Endometrial microvascular endothelial cells (primary cell): ENCODE results near the gene CITED1. TPM values are rescaled to one million over a fixed set of nuclear protein-coding genes. Genes with fewer than 3 reads are reported as not detected.

Experiments used
- in situ Hi-C: cut with HindIII; loops from 2 replicates; pipeline ENCODE4 v1.10.0; 2017; ENCODE audit warnings: low sequenced_read_pairs, low pct_unique_long_range_greater_than_20kb; ENCODE audit errors: inconsistent ontology term
- total RNA-seq: library from RNA; depleted of rRNA; stranded (reverse); fragments of >200 nt; gene quantifications from one replicate; pipeline ENCODE4 v1.2.3, GENCODE V29; 2015; ENCODE audit errors: inconsistent ontology term

Gene CITED1
- total RNA-seq, 1 donor from 2014 or later, result not detected

- in situ Hi-C loops, result no loop called here
These were observed 31.2 kb downstream of the CITED1 start for GRCh38 chrX:72274526-72274925.

- in situ Hi-C loops, result no loop called here
These were observed 32.0 kb downstream of the CITED1 start for GRCh38 chrX:72273718-72274117.

- in situ Hi-C loops, result no loop called here
These were observed 32.8 kb downstream of the CITED1 start for GRCh38 chrX:72272868-72273267.

- in situ Hi-C loops, result no loop called here
These were observed 33.9 kb downstream of the CITED1 start for GRCh38 chrX:72271812-72272211.

GRCh38 chrX:72271091-72271788 lies 34.5 kb downstream of the CITED1 start:
- in situ Hi-C loops, result no loop called here

- in situ Hi-C loops, result no loop called here
These were observed 35.3 kb downstream of the CITED1 start for GRCh38 chrX:72270316-72270866.

GRCh38 chrX:72269671-72270251 lies 36.0 kb downstream of the CITED1 start:
- in situ Hi-C loops, result no loop called here

- in situ Hi-C loops, result no loop called here
These were observed 36.9 kb downstream of the CITED1 start for GRCh38 chrX:72268597-72269365.

- in situ Hi-C loops, result no loop called here
These were observed 40.5 kb downstream of the CITED1 start for GRCh38 chrX:72265263-72265662.

GRCh38 chrX:72262077-72262476 lies 43.6 kb downstream of the CITED1 start:
- in situ Hi-C loops, result no loop called here

- in situ Hi-C loops, result no loop called here
These were observed 45.3 kb downstream of the CITED1 start for GRCh38 chrX:72260448-72260847.

- in situ Hi-C loops, result no loop called here
These were observed 47.5 kb downstream of the CITED1 start for GRCh38 chrX:72258174-72258573.

- in situ Hi-C loops, result no loop called here
These were observed 49.9 kb downstream of the CITED1 start for GRCh38 chrX:72255864-72256263.

GRCh38 chrX:72255445-72255844 lies 50.3 kb downstream of the CITED1 start:
- in situ Hi-C loops, result no loop called here

GRCh38 chrX:72254816-72255215 lies 50.9 kb downstream of the CITED1 start:
- in situ Hi-C loops, result no loop called here

- in situ Hi-C loops, result no loop called here
These were observed 52.0 kb downstream of the CITED1 start for GRCh38 chrX:72253686-72254085.
